GM23338 (cell line): Measurements from ENCODE around the gene SLCO4A1.

Experiments used
- CTCF ChIP-seq, 2 experiments: fragments of 200-600 bp in 1 of 2; sonication (generic) in 1 of 2; conservative IDR thresholded peaks; 2 replicates each; pipeline versions ENCODE4 v1.5.1 to v1.6.1; 2016 to 2017; ENCODE audit warnings: antibody characterized with exemption in 2 of 2, low read depth in 2 of 2, mild to moderate bottlenecking in 2 of 2, moderate library complexity in 1 of 2
- EZH2 ChIP-seq: fragments of 200-600 bp; sonication (generic); IDR thresholded peaks from one replicate; pipeline ENCODE4 v1.8.0; 2017; ENCODE audit warnings: antibody characterized with exemption, mild to moderate bottlenecking, low read depth; ENCODE audit not compliant: unreplicated experiment
- EZH2phosphoT487 ChIP-seq: fragments of 200-600 bp; sonication (generic); IDR thresholded peaks from one replicate; pipeline ENCODE4 v1.8.1; 2018; ENCODE audit warnings: antibody characterized with exemption; ENCODE audit not compliant: unreplicated experiment
- POLR2AphosphoS5 ChIP-seq: IDR thresholded peaks from 2 replicates; pipeline ENCODE4 v1.6.1; 2016; ENCODE audit warnings: antibody characterized with exemption, low read depth
- REST ChIP-seq: IDR thresholded peaks from one replicate; pipeline ENCODE4 v1.6.1; 2018; ENCODE audit warnings: antibody characterized with exemption; ENCODE audit not compliant: unreplicated experiment
- ZNF114 ChIP-seq: fragments of 250-450 bp; sonication (Bioruptor Pico); IDR thresholded peaks from 2 replicates; pipeline ENCODE4 v1.5.0; 2020; ENCODE audit warnings: mild to moderate bottlenecking, moderate library complexity

GRCh38 chr20:62669249-62669648 lies 26.9 kb downstream of the SLCO4A1 start:
- no peak for TF ChIP-seq CTCF (conservative IDR thresholded peaks at IDR 0.05; ENCODE audit: low read depth in 2 of 2)
- TF ChIP-seq EZH2, result no peak
- TF ChIP-seq POLR2AphosphoS5, result no peak
- no peak for TF ChIP-seq ZNF114 (CRISPR knock-in tag)
- no peak for TF ChIP-seq EZH2phosphoT487
- TF ChIP-seq REST, result no peak
